Neuronal stem cell (in vitro differentiated cells): Measurements from ENCODE around the gene TNS3.
A peak's percentile ranks its signal among the peaks of the same experiment; 100 is the strongest.

Source experiments
- DNase-seq: peaks from one replicate; pipeline ENCODE4 v3.0.0-alpha.2; 2013; ENCODE audit warnings: low spot score
- H2AFZ ChIP-seq: one replicate; pipeline ENCODE4 v1.6.1; 2013; ENCODE audit warnings: mild to moderate bottlenecking, low read length, inconsistent platforms
- H2AK5ac ChIP-seq: 2 replicates; pipeline ENCODE4 v1.6.1; 2013; ENCODE audit warnings: low read depth, mild to moderate bottlenecking, inconsistent platforms, low read length, moderate library complexity, mixed read lengths
- H2BK120ac ChIP-seq: 2 replicates; pipeline ENCODE4 v1.6.1; 2013; ENCODE audit warnings: low read depth, mild to moderate bottlenecking, inconsistent platforms, low read length, moderate library complexity, mixed read lengths
- H2BK12ac ChIP-seq: one replicate; pipeline ENCODE4 v1.6.1; 2013; ENCODE audit warnings: low read length, inconsistent platforms
- H2BK15ac ChIP-seq: 2 replicates; pipeline ENCODE4 v1.6.1; 2013; ENCODE audit warnings: mild to moderate bottlenecking, low read length, inconsistent platforms, mixed read lengths
- H2BK5ac ChIP-seq: one replicate; pipeline ENCODE4 v1.6.1; 2013; ENCODE audit warnings: inconsistent platforms, mild to moderate bottlenecking, low read length, moderate library complexity
- H3K14ac ChIP-seq: one replicate; pipeline ENCODE4 v1.6.1; 2013; ENCODE audit warnings: low read length, inconsistent platforms
- H3K18ac ChIP-seq: 2 replicates; pipeline ENCODE4 v1.6.1; 2013; ENCODE audit warnings: low read length, inconsistent platforms
- H3K23ac ChIP-seq: 2 replicates; pipeline ENCODE4 v1.6.1; 2013; ENCODE audit warnings: low read depth, mild to moderate bottlenecking, mixed read lengths, low read length, inconsistent platforms; ENCODE audit not compliant: poor library complexity
- H3K27ac ChIP-seq: replicated peaks from 3 replicates; pipeline ENCODE4 v1.5.1; 2013; ENCODE audit warnings: low read length, inconsistent platforms
- H3K27me3 ChIP-seq, 3 experiments: 2 replicates each; pipeline ENCODE4 v1.6.1; 2013; ENCODE audit warnings: low read length in 3 of 3, mild to moderate bottlenecking in 2 of 3, inconsistent platforms in 1 of 3, low read depth in 1 of 3, mixed read lengths in 1 of 3, moderate library complexity in 1 of 3; ENCODE audit not compliant: control insufficient read depth in 3 of 3, insufficient read depth in 3 of 3
- H3K36me3 ChIP-seq, 2 donors: replicated peaks in 1 of 2; 2 replicates each; pipeline ENCODE4 v1.6.1; 2013; ENCODE audit warnings: low read length in 2 of 2; ENCODE audit not compliant: control insufficient read depth in 2 of 2, insufficient read depth in 2 of 2
- H3K4ac ChIP-seq: 2 replicates; pipeline ENCODE4 v1.6.1; 2013; ENCODE audit warnings: inconsistent platforms, mild to moderate bottlenecking, low read length, moderate library complexity
- H3K4me1 ChIP-seq, 2 donors: 1 replicate in 1 of 2; 2 replicates in 1 of 2; pipeline ENCODE4 v1.6.1; 2013; ENCODE audit warnings: low read length in 2 of 2, low read depth in 1 of 2; ENCODE audit not compliant: control insufficient read depth in 2 of 2, insufficient read depth in 1 of 2
- H3K4me2 ChIP-seq: one replicate; pipeline ENCODE4 v1.6.1; 2013; ENCODE audit warnings: mild to moderate bottlenecking, low read length, inconsistent platforms; ENCODE audit not compliant: insufficient read depth, poor library complexity, severe bottlenecking
- H3K4me3 ChIP-seq, 2 donors: 2 replicates each; pipeline ENCODE4 v1.5.1; 2013; ENCODE audit warnings: low read length in 2 of 2, mild to moderate bottlenecking in 2 of 2, inconsistent platforms in 1 of 2, moderate library complexity in 1 of 2
- H3K79me1 ChIP-seq: one replicate; pipeline ENCODE4 v1.6.1; 2013; ENCODE audit warnings: low read depth, mild to moderate bottlenecking, inconsistent platforms, low read length, moderate library complexity
- H3K9ac ChIP-seq: one replicate; pipeline ENCODE4 v1.6.1; 2013; ENCODE audit warnings: mild to moderate bottlenecking, low read depth, low read length, inconsistent platforms; ENCODE audit not compliant: poor library complexity
- H3K9me3 ChIP-seq, 2 donors: replicated peaks in 1 of 2; 2 replicates each; pipeline versions ENCODE3 to v1.6.1; 2013; ENCODE audit warnings: low read length in 2 of 2, mild to moderate bottlenecking in 2 of 2, inconsistent platforms in 1 of 2, low read depth in 1 of 2, mixed read lengths in 1 of 2, moderate library complexity in 1 of 2; ENCODE audit not compliant: control insufficient read depth in 2 of 2, insufficient read depth in 1 of 2
- H4K8ac ChIP-seq: one replicate; pipeline ENCODE4 v1.6.1; 2013; ENCODE audit warnings: low read depth, mild to moderate bottlenecking, inconsistent platforms, low read length, moderate library complexity
- H4K91ac ChIP-seq: one replicate; pipeline ENCODE4 v1.6.1; 2013; ENCODE audit warnings: low read length, low read depth, mild to moderate bottlenecking, inconsistent platforms; ENCODE audit not compliant: poor library complexity
- WGBS, 2 donors: extraction: QIAGEN DNeasy Blood & Tissue Kit; methylation state at CpG; one replicate each; pipeline ENCODE4 v1.1.7; 2013; ENCODE audit warnings: missing lambda C conversion rate in 2 of 2, mixed read lengths in 1 of 2; ENCODE audit not compliant: insufficient read length in 2 of 2, insufficient replicate concordance in 1 of 2; ENCODE audit errors: extremely low coverage in 2 of 2; 5-methylcytosine and 5-hydroxymethylcytosine counted together

The TNS3 gene

DNA sequence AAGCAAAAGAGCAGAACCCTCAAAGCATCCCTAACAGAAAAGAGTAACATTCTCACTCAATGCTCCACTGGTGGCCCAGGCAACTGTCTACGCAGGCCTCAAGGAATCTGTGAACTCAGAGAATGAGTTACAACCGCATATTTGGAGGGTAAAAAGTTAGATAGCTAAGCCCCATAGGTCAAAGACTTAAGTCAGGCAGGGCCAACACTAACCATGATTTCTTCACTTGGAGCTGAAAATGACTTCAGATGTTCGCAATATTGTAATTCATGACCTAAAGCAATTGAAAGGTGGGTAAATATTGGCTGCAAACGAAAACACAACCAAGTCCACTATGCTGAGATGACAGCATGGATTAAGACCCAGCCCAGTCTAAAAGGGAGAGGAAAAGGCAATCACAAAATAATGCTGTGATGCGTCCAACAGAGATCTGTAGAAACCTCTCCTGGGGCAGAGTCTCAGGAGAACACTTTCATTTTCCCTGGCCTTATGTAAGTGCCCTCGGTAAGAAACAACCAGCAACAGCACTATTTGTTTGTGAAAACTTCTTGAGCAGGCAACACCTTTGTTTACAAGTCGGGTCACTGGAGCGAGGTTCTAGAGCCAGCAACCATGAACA lies 176.5 kb downstream of the TNS3 start:
- H3K14ac ChIP-seq: no peak overlapping the region
- peaks cover 0 to 8% of the 10 kb centered on the region in 2 donors for H3K36me3 ChIP-seq
- no peak overlapping the region for H2BK5ac ChIP-seq
- no peak overlapping the region for H3K4me3 ChIP-seq
- H2BK15ac ChIP-seq: no peak overlapping the region
- no peak for DNase-seq
- no peak overlapping the region for H3K18ac ChIP-seq
- peaks cover 0 to 5% of the 10 kb centered on the region in 2 donors for H3K4me1 ChIP-seq
- H3K79me1 ChIP-seq: no peaks in the 10 kb centered on the region
- no peak overlapping the region for H4K91ac ChIP-seq
- no peak overlapping the region for H3K4me2 ChIP-seq
- no peak overlapping the region for H4K8ac ChIP-seq
- no peak overlapping the region for H3K27ac ChIP-seq
- WGBS, 2 donors: no CpG with 5 or more reads among the region's 8 CpGs
- no peak overlapping the region for H3K4ac ChIP-seq
- H2BK120ac ChIP-seq: no peak overlapping the region
- H2BK12ac ChIP-seq: no peak overlapping the region
- H3K27me3 ChIP-seq: no peaks in the 10 kb centered on the region
- no peaks in the 10 kb centered on the region for H3K9me3 ChIP-seq
- no peak overlapping the region for H2AFZ ChIP-seq
- H2AK5ac ChIP-seq: no peak overlapping the region
- H3K23ac ChIP-seq: no peak overlapping the region
- no peak overlapping the region for H3K9ac ChIP-seq

- WGBS, 2 donors: no CpG with 5 or more reads among the region's 3 CpGs
- no peak overlapping the region for H2BK12ac ChIP-seq
- no peak overlapping the region for H3K14ac ChIP-seq
- H3K4me1 ChIP-seq: peaks cover 0 to 5% of the 10 kb centered on the region in 2 donors
- peaks cover 0 to 6% of the 10 kb centered on the region in 2 donors for H3K36me3 ChIP-seq
- H2BK15ac ChIP-seq: no peak overlapping the region
- no peak overlapping the region for H4K91ac ChIP-seq
- no peaks in the 10 kb centered on the region for H3K9me3 ChIP-seq
- no peak overlapping the region for H3K4ac ChIP-seq
- H3K18ac ChIP-seq: no peak overlapping the region
- H3K27ac ChIP-seq: no peak overlapping the region
- no peak overlapping the region for H3K4me3 ChIP-seq
- DNase-seq: no peak
- no peak overlapping the region for H3K23ac ChIP-seq
- H2AFZ ChIP-seq: no peak overlapping the region
- H3K79me1 ChIP-seq: no peaks in the 10 kb centered on the region
- H3K4me2 ChIP-seq: no peak overlapping the region
- no peak overlapping the region for H2BK5ac ChIP-seq
- no peak overlapping the region for H2BK120ac ChIP-seq
- H4K8ac ChIP-seq: no peak overlapping the region
- no peak overlapping the region for H2AK5ac ChIP-seq
- H3K27me3 ChIP-seq: no peaks in the 10 kb centered on the region
- no peak overlapping the region for H3K9ac ChIP-seq
Observed at GRCh38 chr7:47404010-47404409, 177.9 kb downstream of the TNS3 start.

DNA sequence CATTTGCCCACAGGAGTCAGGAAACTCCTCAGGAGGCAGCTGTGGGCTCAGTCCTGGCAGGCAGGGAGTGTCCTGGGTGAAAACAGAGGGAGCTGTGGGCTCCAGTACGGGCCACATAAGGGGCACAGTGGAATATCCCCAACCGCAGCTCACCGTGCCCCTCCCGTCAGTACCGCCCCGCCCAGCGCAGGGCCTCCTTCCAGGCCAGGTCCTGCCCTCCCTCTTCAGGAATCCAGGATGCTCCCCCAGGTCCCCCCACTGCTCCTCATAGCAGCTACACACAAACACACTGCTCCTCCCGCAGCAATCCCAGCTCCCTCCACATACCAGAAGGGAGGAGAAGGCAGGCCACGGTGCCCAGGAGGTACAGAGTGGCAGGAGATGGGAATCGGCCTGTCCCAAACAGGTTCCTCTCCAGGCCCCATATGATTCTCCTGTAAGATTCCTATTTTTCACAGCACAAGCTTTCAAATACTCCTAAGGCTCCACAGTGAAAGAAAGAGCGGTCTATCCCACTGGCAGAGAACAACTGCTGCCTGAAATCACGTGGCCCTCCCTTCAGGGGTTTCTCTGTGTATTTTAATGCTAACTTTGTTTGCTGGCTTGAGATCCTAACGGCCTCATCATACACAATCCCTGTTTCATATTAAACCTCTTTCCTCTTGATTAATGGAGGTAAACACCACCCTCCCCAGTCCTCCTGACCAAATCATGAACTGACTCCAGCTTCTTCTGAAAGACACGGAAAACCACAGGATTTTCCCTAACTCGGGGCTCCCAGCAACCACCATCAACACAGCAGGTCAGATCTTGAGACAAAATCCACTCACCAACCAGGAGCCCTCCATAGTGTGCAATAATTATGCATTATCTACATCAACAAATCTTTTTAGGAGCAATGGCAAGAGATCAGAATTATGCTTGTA lies 178.7 kb downstream of the TNS3 start:
- no peak overlapping the region for H3K4ac ChIP-seq
- H3K23ac ChIP-seq: no peak overlapping the region
- H2AK5ac ChIP-seq: no peak overlapping the region
- no peak overlapping the region for H3K4me3 ChIP-seq
- H4K91ac ChIP-seq: no peak overlapping the region
- no peak overlapping the region for H2BK15ac ChIP-seq
- no peak overlapping the region for H2BK12ac ChIP-seq
- no peaks in the 10 kb centered on the region for H3K79me1 ChIP-seq
- H3K9ac ChIP-seq: peak overlapping the region; percentile 12
- peaks cover 0 to 6% of the 10 kb centered on the region in 2 donors for H3K36me3 ChIP-seq
- no peak for DNase-seq
- H2AFZ ChIP-seq: no peak overlapping the region
- H3K27me3 ChIP-seq: no peaks in the 10 kb centered on the region
- H3K14ac ChIP-seq: no peak overlapping the region
- no peak overlapping the region for H3K27ac ChIP-seq
- no peak overlapping the region for H2BK120ac ChIP-seq
- peaks cover 0 to 5% of the 10 kb centered on the region in 2 donors for H3K4me1 ChIP-seq
- no peaks in the 10 kb centered on the region for H3K9me3 ChIP-seq
- no peak overlapping the region for H4K8ac ChIP-seq
- H3K4me2 ChIP-seq: no peak overlapping the region
- H2BK5ac ChIP-seq: no peak overlapping the region
- no CpG with 5 or more reads among the region's 15 CpGs for WGBS, 2 donors
- peak overlapping the region; percentile 52 for H3K18ac ChIP-seq
